Measurements from ENCODE around the gene GJB6.

GJB6 gene

DNA sequence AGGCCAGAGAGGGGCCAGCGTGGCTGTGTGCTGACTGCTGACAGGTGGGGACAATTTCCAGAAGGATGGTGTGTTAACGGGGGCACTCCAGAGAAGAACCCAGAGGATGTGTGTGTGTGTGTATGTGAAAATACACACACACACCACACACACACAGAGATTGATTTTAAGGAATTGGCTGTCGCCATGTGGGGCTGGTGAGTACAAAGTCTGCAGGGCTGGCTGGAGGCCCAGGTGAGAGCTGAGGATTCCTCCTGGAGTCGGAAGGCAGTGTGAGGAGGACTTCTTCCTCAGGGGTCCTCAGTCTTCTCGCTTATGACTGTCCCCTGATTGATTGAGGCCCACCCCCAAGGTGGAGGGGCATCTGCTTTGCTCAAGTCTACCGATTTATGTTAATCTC, 7.6 kb upstream of the GJB6 start:
- ATAC-seq: no peak
- no peak for TF ChIP-seq ESRRG (CRISPR knock-in tag; IDR thresholded peaks at IDR 0.05)
- TF ChIP-seq GLIS3 (CRISPR knock-in tag; IDR thresholded peaks at IDR 0.05): no peak
- TF ChIP-seq, protein P1, sequence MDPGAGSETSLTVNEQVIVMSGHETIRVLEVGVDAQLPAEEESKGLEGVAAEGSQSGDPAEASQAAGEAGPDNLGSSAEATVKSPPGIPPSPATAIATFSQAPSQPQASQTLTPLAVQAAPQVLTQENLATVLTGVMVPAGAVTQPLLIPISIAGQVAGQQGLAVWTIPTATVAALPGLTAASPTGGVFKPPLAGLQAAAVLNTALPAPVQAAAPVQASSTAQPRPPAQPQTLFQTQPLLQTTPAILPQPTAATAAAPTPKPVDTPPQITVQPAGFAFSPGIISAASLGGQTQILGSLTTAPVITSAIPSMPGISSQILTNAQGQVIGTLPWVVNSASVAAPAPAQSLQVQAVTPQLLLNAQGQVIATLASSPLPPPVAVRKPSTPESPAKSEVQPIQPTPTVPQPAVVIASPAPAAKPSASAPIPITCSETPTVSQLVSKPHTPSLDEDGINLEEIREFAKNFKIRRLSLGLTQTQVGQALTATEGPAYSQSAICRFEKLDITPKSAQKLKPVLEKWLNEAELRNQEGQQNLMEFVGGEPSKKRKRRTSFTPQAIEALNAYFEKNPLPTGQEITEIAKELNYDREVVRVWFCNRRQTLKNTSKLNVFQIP (CRISPR knock-in tag; IDR thresholded peaks at IDR 0.05; ENCODE audit: borderline replicate concordance, low read depth): no peak
- TF ChIP-seq TOX (CRISPR knock-in tag; IDR thresholded peaks at IDR 0.05; ENCODE audit: borderline replicate concordance): no peak
- TF ChIP-seq PPARA (CRISPR knock-in tag; IDR thresholded peaks at IDR 0.05; ENCODE audit: borderline replicate concordance): no peak
- no peak for TF ChIP-seq ZFP3 (CRISPR knock-in tag; IDR thresholded peaks at IDR 0.05)
- TF ChIP-seq CSRNP3 (CRISPR knock-in tag; IDR thresholded peaks at IDR 0.05): no peak
- no peak for TF ChIP-seq ZNF8 (CRISPR knock-in tag; IDR thresholded peaks at IDR 0.05)
- no peak for TF ChIP-seq ARNTL (CRISPR knock-in tag; IDR thresholded peaks at IDR 0.05; ENCODE audit: borderline replicate concordance, low read depth)
- no peak for TF ChIP-seq SNAI2 (CRISPR knock-in tag; IDR thresholded peaks at IDR 0.05)
- TF ChIP-seq ZNF70 (CRISPR knock-in tag; IDR thresholded peaks at IDR 0.05): no peak
- TF ChIP-seq, protein P2, sequence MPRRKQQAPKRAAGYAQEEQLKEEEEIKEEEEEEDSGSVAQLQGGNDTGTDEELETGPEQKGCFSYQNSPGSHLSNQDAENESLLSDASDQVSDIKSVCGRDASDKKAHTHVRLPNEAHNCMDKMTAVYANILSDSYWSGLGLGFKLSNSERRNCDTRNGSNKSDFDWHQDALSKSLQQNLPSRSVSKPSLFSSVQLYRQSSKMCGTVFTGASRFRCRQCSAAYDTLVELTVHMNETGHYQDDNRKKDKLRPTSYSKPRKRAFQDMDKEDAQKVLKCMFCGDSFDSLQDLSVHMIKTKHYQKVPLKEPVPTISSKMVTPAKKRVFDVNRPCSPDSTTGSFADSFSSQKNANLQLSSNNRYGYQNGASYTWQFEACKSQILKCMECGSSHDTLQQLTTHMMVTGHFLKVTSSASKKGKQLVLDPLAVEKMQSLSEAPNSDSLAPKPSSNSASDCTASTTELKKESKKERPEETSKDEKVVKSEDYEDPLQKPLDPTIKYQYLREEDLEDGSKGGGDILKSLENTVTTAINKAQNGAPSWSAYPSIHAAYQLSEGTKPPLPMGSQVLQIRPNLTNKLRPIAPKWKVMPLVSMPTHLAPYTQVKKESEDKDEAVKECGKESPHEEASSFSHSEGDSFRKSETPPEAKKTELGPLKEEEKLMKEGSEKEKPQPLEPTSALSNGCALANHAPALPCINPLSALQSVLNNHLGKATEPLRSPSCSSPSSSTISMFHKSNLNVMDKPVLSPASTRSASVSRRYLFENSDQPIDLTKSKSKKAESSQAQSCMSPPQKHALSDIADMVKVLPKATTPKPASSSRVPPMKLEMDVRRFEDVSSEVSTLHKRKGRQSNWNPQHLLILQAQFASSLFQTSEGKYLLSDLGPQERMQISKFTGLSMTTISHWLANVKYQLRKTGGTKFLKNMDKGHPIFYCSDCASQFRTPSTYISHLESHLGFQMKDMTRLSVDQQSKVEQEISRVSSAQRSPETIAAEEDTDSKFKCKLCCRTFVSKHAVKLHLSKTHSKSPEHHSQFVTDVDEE (CRISPR knock-in tag; IDR thresholded peaks at IDR 0.05): no peak
- no peak for TF ChIP-seq ZC3H10 (CRISPR knock-in tag; IDR thresholded peaks at IDR 0.05)
- no peak for TF ChIP-seq RARB (CRISPR knock-in tag; IDR thresholded peaks at IDR 0.05)
- no peak for TF ChIP-seq ZNF565 (CRISPR knock-in tag; conservative IDR thresholded peaks at IDR 0.05; ENCODE audit: low read depth)
- TF ChIP-seq OSR1 (CRISPR knock-in tag; IDR thresholded peaks at IDR 0.05): no peak
- TF ChIP-seq, protein P3, sequence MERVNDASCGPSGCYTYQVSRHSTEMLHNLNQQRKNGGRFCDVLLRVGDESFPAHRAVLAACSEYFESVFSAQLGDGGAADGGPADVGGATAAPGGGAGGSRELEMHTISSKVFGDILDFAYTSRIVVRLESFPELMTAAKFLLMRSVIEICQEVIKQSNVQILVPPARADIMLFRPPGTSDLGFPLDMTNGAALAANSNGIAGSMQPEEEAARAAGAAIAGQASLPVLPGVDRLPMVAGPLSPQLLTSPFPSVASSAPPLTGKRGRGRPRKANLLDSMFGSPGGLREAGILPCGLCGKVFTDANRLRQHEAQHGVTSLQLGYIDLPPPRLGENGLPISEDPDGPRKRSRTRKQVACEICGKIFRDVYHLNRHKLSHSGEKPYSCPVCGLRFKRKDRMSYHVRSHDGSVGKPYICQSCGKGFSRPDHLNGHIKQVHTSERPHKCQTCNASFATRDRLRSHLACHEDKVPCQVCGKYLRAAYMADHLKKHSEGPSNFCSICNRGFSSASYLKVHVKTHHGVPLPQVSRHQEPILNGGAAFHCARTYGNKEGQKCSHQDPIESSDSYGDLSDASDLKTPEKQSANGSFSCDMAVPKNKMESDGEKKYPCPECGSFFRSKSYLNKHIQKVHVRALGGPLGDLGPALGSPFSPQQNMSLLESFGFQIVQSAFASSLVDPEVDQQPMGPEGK (CRISPR knock-in tag; IDR thresholded peaks at IDR 0.05; ENCODE audit: borderline replicate concordance): no peak
- no peak for TF ChIP-seq CREB5 (CRISPR knock-in tag; IDR thresholded peaks at IDR 0.05; ENCODE audit: low read depth)
- no peak for TF ChIP-seq CSDC2 (CRISPR knock-in tag; IDR thresholded peaks at IDR 0.05)

DNA sequence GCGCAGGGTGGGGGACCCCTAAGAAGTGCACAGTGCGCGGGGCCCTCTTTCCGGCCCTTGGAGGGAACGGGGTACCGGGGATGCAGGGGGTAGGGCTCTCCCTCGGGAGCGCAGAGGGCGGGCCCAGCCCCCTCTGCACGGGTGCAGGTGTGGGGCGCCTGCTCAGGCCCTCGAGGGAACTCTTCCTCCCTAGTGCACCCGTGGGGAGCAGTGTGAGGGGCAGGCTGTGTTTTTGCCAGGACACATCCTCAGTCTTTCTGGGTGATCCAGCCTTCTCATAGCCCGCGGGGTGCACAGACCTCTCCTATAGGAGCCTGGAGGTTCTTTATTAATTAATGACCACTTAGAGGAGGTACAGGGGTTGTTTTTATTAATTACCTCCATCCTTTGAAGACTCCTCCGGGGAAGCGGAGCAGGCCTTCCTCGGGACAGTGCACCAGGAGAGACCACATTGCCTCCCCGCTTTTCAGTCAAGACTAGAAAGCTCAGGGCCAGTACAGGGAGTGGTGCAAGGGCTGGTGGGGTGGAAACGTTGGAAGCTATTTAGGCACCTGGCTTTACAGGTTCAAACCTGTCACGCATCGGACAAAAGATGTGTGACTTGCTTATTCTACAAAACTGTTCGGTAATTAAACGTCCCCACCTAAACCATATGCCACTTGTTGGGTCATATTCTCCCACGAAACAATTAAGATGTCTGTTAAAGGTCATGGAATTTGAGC, 598 bp upstream of the GJB6 start:
- no peak for ATAC-seq
- TF ChIP-seq CSRNP3 (CRISPR knock-in tag; IDR thresholded peaks at IDR 0.05) (no peak), ZFP30 (CRISPR knock-in tag; IDR thresholded peaks at IDR 0.05) (no peak), ZNF70 (CRISPR knock-in tag; IDR thresholded peaks at IDR 0.05) (no peak), SNAI2 (CRISPR knock-in tag; IDR thresholded peaks at IDR 0.05) (no peak), TCF4 (CRISPR knock-in tag; IDR thresholded peaks at IDR 0.05; ENCODE audit: borderline replicate concordance) (no peak), TOX (CRISPR knock-in tag; IDR thresholded peaks at IDR 0.05; ENCODE audit: borderline replicate concordance) (no peak), ISL1 (CRISPR knock-in tag; IDR thresholded peaks at IDR 0.05) (no peak), ZC3H10 (CRISPR knock-in tag; IDR thresholded peaks at IDR 0.05) (no peak), ARNTL (CRISPR knock-in tag; IDR thresholded peaks at IDR 0.05; ENCODE audit: borderline replicate concordance, low read depth) (no peak), CSDC2 (CRISPR knock-in tag; IDR thresholded peaks at IDR 0.05) (no peak), ZNF8 (CRISPR knock-in tag; IDR thresholded peaks at IDR 0.05) (no peak), OSR1 (CRISPR knock-in tag; IDR thresholded peaks at IDR 0.05) (no peak), ESRRG (CRISPR knock-in tag; IDR thresholded peaks at IDR 0.05) (no peak)
- TF ChIP-seq, protein P2 (CRISPR knock-in tag; IDR thresholded peaks at IDR 0.05): no peak
- TF ChIP-seq, protein P1 (CRISPR knock-in tag; IDR thresholded peaks at IDR 0.05; ENCODE audit: borderline replicate concordance, low read depth): no peak

Measured in SK-N-SH treated with all-trans-retinoic acid at 6 μM for 48 hours (cell line).